GDM1 (cell line): ENCODE data around the gene VAMP2.
"Not testable (repeated sequence)": the region's sequence is repeated elsewhere in the genome, so short reads cannot be mapped to it uniquely, and the experiment has no call there.

Experiments
- DNase-seq: peaks from one replicate; lab custom pipeline; 2025; lab: John Stamatoyannopoulos, UW

The VAMP2 gene

DNA sequence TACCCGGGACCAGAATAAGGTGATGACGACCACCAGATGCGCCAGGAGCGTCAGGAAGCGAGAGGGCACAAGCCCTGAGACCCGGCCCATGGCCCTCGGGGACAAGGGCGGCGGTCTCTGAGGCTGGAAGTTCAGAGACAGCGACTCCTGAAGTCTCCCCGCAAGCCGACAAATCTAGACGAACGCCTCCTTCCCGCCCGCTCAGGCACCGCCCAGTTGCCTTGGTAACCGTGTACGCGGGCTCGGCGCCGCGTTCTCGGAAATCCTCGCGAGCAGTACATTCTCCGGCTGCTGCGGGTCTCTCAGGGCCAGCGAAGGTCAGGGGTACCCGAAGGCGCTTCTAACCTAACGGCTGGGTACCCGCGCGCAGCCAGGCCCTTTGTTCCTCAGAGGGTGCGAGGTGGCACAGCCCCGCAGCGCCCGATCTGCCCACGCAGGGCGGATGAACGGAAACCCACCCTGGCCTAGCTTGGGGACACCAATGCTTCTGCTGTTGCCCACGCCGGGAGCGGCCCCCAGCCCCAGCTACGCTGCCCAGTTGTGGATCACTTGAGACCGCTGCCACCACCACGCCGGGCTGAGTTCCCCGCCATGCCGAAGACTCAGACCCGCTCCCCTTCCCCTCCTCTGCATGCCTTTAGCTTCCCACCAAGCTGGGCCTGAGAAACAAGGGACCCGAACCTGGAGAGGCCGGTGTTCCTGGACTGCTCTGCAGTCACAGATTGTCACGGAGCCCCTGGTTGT lies 13.6 kb upstream of the VAMP2 start, which contains the start of gene TMEM107:
TMEM107 (minus strand) TSS at position 184 of the 744 bp plus-strand sequence; CDS start at position 90, 94 bp downstream.
- peak; percentile 72 for DNase-seq

DNA sequence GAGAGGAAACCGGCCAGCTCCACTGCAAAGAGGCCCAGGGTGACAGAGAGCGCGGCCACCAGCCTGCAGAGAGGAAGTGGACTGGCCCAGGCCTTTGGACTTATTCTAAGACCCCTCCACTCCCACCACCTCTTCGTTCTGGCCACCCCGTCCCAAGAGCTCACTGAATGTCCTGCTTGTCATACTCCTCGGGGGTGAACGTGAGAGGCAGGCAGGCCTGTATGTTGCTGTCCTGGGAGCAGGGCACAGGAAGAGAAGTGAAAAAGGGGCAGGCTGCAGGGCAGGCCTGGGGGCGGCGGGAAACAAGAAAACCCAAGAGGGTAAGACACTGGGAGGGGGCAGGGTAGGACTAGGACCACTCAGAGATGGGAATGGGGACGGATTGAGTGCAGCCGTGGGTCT lies 13.0 kb upstream of the VAMP2 start:
- DNase-seq, result no peak

- DNase-seq, result no peak
Measured at GRCh38 chr17:8173871-8174322, 11.1 kb upstream of the VAMP2 start.

DNA sequence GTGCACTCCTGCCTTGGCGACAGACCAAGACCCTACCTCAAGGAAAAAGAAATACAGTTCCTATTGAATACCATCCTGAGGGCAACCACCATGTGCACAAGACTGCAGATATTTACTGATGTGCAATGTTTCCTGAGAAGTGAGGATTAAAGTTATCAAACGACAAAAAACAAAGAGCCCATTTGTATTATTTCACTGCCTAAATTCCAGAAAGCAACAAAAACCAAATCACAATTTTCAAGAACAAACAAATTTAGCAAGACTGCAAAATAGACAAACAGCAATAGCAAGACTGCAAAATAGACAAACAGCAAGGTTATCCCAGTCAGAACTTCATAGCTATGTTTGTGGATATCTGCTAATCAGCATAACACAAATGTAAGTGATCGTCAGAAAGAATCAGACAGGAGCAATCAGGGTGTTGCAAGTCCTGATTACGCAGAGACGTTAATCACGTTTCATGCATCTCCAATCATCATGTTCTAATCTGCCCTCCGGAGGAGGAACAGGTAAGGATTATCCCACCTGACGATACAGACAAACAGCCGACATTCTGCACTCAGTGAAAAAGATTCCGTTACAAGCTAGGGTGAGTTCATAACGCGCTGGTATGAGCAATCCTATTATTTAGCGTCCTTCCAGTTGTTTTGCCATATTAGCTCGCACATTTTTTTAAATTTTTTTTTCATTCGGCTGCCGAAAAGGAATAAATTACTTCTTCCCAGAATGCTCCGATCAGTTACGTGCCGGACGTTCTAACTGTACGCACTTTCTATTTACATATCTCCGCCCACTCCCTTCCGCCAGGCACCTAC lies 10.5 kb upstream of the VAMP2 start:
- peak; percentile 91 for DNase-seq

GRCh38 chr17:8170186-8170585 lies 7.4 kb upstream of the VAMP2 start:
- not testable (repeated sequence) for DNase-seq

DNA sequence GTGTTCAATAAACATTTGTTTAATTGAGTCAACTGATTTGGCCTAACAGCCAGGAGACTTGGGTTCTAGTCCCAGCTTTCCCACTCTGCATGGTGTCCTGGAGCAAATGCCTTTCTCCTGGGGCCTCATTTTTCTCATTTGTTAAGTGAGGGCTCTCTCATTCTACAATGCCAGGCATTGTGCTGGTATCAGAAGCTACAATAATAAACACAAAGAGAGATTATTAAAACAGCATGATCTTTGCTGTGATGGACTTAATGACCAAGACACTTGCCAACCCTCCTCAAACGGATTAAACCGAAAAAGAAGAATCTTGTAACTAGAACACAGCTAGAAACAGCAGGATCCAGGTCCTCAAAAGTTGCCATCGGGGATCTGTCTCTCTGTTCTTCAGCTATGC lies 4.8 kb upstream of the VAMP2 start:
- DNase-seq, result no peak

DNA sequence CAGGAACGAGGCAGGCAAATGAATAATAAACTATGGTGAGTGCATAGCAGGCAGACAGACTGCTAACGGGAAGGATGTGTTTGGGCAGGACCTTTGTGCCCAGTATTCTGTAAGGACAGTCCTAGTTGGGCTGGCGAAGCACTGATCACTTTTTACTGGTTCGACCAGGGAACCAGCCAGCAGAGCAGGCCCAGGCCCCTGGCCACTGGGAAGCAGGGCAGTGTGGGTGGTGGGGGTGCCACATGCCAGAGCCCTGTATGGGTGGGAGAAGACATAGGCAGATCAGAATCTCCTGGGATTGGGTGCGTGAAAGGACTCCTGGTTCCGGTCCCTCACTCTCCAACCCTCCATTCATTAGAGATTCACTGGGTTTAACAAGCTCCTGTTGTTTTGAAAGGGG lies 4.0 kb upstream of the VAMP2 start:
- DNase-seq, result no peak

DNA sequence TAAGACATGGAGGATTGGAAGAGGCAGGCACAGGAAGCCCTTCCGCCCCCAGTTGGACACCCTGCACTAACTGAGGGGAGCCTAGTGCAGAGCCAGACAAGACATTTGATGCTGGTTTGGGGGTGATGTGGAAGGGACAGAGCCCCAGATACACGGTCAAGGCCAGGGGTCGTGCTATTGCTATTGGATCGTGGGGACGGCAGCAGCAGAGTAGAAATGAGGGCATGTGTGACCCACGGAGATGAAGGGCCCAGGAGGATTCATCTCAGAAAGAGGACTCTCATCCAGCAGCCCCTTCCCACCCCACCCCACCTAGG lies 2.0 kb upstream of the VAMP2 start:
- no peak for DNase-seq

DNA sequence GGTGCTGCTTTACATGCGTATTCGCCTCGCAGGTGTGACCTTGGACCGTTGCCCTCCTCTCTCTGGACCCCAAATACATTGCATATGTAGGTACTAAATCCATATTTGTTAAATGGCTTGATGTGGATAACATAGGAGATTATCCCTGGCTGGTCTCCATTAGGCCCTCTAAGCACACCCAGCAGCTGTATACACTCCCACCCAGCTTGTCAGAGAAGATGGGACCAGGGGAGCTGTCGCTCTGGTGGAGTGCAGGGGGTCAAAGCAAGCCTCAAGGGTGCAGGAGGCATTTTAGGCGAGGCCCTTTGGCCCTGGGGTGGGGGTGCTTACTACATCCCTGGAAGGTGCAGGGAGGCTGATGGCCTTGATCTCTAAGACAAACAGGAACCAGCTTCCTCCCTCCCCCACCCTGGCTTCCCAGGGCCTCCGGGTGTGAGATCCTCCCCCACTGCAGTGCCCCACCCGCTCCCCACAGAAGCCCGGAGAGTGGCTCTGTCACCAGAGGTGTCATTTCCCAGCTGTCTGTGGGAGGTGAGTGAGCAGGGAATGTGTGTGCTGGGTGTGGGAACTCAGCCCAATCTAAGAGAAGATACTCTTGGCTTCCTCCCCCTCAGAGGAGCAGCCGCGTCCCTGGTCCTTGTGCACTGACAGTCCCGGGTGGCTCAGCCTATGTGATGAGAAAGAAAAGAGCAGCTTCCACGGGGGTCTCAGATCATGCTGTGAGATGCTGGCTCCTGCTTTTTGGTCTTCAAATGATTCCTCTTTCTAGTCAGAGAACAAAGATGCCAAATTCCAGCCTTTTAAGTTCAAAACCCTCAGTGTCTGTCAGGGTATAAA lies 1.4 kb upstream of the VAMP2 start:
- peak; percentile 87 for DNase-seq

- no peak for DNase-seq
Measured at GRCh38 chr17:8162997-8163977, 539 bp upstream of the VAMP2 start.

DNA sequence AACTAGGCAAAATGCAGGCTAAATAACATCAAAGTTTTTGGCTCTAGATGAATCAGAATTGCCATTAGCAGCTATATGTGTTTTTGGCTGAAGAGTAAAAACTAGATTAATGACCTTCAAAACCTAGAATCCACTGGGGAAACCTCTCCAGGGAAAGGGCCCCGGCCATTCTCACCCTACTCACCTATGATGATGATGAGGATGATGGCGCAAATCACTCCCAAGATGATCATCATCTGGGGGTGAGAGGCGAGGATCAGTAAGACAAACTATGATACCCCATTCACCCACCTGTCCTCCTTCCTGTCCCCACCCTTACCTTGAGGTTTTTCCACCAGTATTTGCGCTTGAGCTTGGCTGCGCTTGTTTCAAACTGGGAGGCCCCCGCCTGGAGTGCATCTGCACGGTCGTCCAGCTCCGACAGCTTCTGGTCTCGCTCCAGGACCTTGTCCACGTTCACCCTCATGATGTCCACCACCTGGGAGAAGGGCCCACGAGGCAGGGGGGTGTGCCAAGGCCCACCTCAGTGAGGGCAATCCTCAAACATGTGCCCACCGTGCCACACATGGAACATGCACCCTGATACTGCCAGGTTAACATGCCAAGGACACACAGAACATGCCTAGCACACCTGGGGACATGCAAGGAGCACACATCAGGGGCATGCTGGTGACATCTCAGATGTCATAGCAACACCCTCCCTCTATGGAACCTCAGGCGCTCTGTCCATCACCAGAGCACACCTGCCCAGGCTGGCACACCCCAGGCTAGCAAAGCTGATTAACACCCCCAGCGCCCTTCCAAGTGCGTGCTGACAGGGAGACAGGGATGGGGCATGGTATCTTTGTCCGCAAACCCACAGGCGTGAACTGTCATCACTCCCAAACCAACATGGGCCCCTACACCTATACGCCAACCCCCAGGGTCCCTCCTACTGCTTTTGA lies 1.2 kb downstream of the VAMP2 start:
- no peak for DNase-seq

DNA sequence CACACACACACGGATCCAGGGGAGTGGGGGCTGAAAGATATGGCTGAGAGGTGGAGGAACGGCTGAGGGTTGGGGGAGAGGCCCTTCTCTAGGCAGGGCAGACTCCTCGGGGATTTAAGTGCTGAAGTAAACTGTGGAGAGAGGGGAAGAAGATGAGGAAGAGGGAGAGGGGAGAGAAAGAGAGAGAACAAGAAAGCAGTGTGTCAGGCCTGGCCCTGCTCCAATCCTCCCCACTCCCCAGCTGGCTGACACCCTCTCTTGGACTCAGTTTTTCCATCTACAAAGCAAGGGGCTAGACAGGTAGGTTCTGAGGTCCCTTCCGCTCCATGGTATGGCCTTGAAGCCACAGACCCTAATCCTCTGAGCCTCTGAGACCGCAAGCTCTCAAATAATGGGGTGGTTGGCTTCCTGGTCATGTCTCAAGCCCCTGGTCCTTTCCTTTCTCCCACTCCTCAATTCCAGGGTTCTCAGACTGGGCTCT lies 2.0 kb downstream of the VAMP2 start:
- no peak for DNase-seq

GRCh38 chr17:8160224-8160577 lies 2.5 kb downstream of the VAMP2 start:
- no peak for DNase-seq

DNA sequence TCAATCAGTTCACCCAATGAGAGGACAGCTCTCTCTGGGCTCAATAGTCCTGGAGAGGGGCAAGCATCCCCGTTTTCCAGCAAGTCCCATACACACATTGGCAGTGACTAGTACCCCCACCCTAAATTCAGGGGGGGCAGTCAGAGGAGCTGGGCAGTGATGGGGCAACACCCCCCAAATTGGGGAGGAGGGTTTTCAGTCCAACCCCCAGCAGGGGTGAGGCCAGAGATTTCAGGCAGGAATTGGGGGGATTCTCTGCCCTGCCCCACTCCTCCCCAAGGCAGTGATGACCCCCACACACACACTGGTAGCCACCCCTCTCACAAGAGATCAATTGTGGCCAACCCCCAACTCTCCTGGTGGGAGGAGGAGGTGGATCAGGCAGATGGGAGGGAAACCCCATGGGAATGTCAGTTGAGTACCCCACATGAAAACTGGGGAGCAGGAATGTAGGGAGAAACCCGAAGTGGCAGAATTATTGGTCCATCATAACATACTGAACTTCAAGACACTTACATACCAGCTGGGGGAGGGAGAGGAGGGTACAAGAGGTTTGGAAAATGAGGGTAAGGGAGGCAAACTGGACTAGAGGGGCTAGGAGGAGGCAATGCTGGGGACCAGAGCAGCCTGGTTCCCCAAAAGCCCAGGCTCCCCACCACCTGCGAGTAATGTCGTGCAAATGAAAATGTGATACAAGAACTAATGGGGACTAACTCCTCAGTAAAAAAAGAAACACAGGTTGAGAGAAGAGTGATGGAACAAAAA lies 3.1 kb downstream of the VAMP2 start:
- DNase-seq, result no peak

DNA sequence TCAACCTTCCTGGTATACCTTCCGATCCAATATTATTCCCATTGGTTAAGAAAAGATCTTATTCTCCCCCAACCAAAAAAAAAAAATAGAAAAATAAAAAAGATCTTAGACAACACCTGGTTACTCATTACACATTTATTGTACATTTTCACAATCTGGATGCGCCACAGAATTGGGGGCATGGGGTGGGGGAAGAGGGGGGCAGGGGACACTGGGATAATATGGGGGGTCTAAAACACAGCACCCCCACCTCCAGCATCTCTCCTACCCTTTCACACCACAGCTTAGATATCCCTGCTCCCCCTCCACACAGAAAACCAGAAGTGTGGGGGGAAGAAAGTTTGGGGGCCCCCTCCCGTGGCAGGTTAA lies 3.7 kb downstream of the VAMP2 start:
- no peak for DNase-seq

DNA sequence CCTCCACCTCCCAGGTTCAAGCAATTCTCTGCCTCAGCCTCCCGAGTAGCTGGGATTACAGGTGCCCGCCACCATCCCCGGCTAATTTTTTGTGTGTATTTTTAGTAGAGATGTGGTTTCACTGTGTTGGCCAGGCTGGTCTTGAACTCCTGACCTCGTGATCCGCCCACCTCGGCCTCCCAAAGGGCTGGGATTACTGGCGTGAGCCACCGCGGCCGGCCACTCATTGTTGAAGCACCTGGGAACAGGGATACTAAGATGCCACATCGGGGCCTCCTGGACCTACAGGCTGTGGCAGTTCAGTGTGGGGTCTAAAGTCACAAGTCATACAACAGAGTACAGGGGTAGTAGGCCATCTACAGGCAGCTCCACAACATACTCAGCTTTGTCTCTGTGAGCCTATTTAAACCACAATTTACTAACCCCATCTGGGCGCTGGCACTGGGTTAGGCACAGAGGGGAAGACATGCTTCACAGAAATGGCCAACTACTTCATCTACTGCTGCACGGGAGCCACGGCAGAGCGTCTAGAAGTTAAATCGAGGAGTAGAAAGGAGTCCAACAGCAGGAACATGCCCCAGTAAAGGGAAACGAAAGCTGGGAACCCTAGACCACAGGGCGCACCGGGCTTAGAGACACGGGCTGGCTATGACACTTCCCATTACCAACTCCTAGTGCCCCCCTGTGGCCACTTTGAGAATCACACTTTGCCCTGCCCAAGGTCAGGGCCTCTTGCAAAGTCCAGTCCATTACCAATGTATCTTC lies 4.3 kb downstream of the VAMP2 start:
- DNase-seq, result peak; percentile 60

- DNase-seq, result peak; percentile 100
Measured at GRCh38 chr17:8156246-8156992, 6.3 kb downstream of the VAMP2 start.

GRCh38 chr17:8155996-8156245 lies 6.8 kb downstream of the VAMP2 start:
- no peak for DNase-seq
